Body of pancreas (tissue), 4 donors: ENCODE data around the gene QTRT2.

Experiments
- CTCF ChIP-seq, 7 experiments: fragments of 450-650 bp in 4 of 7; fragments of 200-600 bp in 3 of 7; sonication (generic) in 3 of 7; IDR thresholded peaks; one replicate each; pipeline ENCODE4 v1.5.1; 2016 to 2019; ENCODE audit warnings: antibody characterized with exemption in 7 of 7
- POLR2A ChIP-seq, 3 donors: fragments of 450-650 bp; IDR thresholded peaks; one replicate each; pipeline ENCODE4 v1.6.1; 2016; ENCODE audit warnings: antibody characterized with exemption in 3 of 3, mild to moderate bottlenecking in 2 of 3

- TF ChIP-seq POLR2A (IDR thresholded peaks at IDR 0.05): no peak
- no peak for TF ChIP-seq CTCF (IDR thresholded peaks at IDR 0.05)
Observed at GRCh38 chr3:114076711-114077110, 20.2 kb downstream of the QTRT2 start.
